OCI-LY7 (cell line): ENCODE measurements around the gene GPSM1.

Experiments used
- EZH2phosphoT487 ChIP-seq: fragments of 200-600 bp; sonication (generic); IDR thresholded peaks from 2 replicates; pipeline ENCODE4 v1.6.1; 2018; ENCODE audit warnings: low read depth, borderline replicate concordance, mild to moderate bottlenecking, mixed run types, antibody characterized with exemption, low read length, moderate library complexity, mixed read lengths
- TF ChIP-seq, protein P1 (sequence below): fragments of 200-600 bp; sonication (generic); conservative IDR thresholded peaks from 2 replicates; pipeline ENCODE4 v1.5.1; 2014; ENCODE audit warnings: mild to moderate bottlenecking, antibody characterized with exemption, low read length, moderate library complexity, mixed read lengths

DNA sequence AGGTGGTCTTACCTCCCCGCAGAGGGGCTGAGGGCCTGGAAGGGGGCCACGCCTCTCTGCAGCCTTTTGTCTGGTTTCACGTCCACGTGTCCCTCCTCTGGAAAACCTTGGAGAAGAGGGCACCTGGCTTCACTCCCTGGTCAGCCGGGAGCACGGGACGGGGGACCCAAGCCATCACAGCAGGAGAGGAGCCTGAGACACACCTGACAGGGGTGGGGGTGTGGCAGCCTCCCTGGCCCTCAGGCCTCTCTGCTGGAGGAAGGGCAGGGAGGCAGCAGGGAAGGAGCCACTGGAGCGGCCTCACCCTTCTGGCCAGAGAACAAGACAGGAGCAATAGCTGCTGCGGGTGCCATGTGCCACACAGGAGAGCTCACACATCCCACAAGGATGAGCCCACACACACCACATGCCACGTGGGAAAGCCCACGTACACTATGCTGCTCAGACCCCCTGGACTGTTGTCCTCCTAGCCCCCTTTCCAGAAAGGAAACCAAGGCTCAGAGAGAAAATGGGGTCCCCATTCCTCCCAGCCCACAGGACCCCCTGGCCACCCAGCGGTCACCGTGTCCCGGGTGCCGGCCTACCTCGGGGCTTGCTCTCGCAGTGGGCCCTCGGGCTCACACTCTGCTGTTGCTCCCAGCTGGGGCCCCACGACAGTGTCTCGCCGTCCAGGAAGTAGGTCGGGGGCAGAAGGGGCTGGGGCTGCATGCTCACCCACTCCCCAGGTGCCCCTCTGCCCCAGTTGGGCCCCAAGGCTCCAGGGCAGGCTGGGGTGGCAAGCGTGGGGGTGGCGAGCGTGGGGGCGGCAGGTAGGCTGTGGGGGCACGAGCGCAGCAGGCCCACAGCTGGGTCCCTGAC lies 41.6 kb upstream of the GPSM1 start:
- TF ChIP-seq, protein P1, sequence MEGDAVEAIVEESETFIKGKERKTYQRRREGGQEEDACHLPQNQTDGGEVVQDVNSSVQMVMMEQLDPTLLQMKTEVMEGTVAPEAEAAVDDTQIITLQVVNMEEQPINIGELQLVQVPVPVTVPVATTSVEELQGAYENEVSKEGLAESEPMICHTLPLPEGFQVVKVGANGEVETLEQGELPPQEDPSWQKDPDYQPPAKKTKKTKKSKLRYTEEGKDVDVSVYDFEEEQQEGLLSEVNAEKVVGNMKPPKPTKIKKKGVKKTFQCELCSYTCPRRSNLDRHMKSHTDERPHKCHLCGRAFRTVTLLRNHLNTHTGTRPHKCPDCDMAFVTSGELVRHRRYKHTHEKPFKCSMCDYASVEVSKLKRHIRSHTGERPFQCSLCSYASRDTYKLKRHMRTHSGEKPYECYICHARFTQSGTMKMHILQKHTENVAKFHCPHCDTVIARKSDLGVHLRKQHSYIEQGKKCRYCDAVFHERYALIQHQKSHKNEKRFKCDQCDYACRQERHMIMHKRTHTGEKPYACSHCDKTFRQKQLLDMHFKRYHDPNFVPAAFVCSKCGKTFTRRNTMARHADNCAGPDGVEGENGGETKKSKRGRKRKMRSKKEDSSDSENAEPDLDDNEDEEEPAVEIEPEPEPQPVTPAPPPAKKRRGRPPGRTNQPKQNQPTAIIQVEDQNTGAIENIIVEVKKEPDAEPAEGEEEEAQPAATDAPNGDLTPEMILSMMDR: no peak
- TF ChIP-seq EZH2phosphoT487: no peak
